Measurements from ENCODE around the gene DNAJB6.

Gene DNAJB6

GRCh38 chr7:157405501-157405900 is 68.7 kb downstream of the DNAJB6 start:
- H3K9me3 ChIP-seq (ENCODE audit: control insufficient read depth, low read length), result no peaks in the 10 kb centered on the region
- peak overlapping the region; percentile 31 for H3K4me2 ChIP-seq (ENCODE audit: low read length)
- no peak overlapping the region for H2AFZ ChIP-seq
- peaks cover 35% of the 10 kb centered on the region for H3K79me2 ChIP-seq
- peaks cover 13% of the 10 kb centered on the region for H3K4me1 ChIP-seq
- no peak for TF ChIP-seq CTCF (IDR thresholded peaks at IDR 0.05)
- H3K36me3 ChIP-seq (ENCODE audit: control insufficient read depth, insufficient read depth, low read length), result no peaks in the 10 kb centered on the region
- H3K4me3 ChIP-seq (ENCODE audit: low read depth, low read length), result no peak overlapping the region
- no peaks in the 10 kb centered on the region for H3K27me3 ChIP-seq (ENCODE audit: control insufficient read depth, insufficient read depth, low read length)
- peak overlapping the region; percentile 55 for H3K27ac ChIP-seq
- H3K9ac ChIP-seq, result no peak overlapping the region

GRCh38 chr7:157405914-157406810 is 69.4 kb downstream of the DNAJB6 start:
- no peak overlapping the region for H3K27ac ChIP-seq
- no peaks in the 10 kb centered on the region for H3K27me3 ChIP-seq (ENCODE audit: control insufficient read depth, insufficient read depth, low read length)
- H2AFZ ChIP-seq, result no peak overlapping the region
- no peak overlapping the region for H3K9ac ChIP-seq
- H3K4me1 ChIP-seq, result peaks cover 13% of the 10 kb centered on the region
- no peaks in the 10 kb centered on the region for H3K9me3 ChIP-seq (ENCODE audit: control insufficient read depth, low read length)
- H3K4me2 ChIP-seq (ENCODE audit: low read length), result no peak overlapping the region
- no peaks in the 10 kb centered on the region for H3K36me3 ChIP-seq (ENCODE audit: control insufficient read depth, insufficient read depth, low read length)
- no peak overlapping the region for H3K4me3 ChIP-seq (ENCODE audit: low read depth, low read length)
- H3K79me2 ChIP-seq, result peaks cover 33% of the 10 kb centered on the region
- peak; percentile 7 for TF ChIP-seq CTCF (IDR thresholded peaks at IDR 0.05)

- no peak overlapping the region for H3K27ac ChIP-seq
- H3K79me2 ChIP-seq, result peaks cover 27% of the 10 kb centered on the region
- no peak overlapping the region for H2AFZ ChIP-seq
- H3K4me3 ChIP-seq (ENCODE audit: low read depth, low read length), result no peak overlapping the region
- no peaks in the 10 kb centered on the region for H3K36me3 ChIP-seq (ENCODE audit: control insufficient read depth, insufficient read depth, low read length)
- no peak for TF ChIP-seq CTCF (IDR thresholded peaks at IDR 0.05)
- H3K4me1 ChIP-seq, result peaks cover 13% of the 10 kb centered on the region
- no peaks in the 10 kb centered on the region for H3K27me3 ChIP-seq (ENCODE audit: control insufficient read depth, insufficient read depth, low read length)
- H3K4me2 ChIP-seq (ENCODE audit: low read length), result no peak overlapping the region
- no peaks in the 10 kb centered on the region for H3K9me3 ChIP-seq (ENCODE audit: control insufficient read depth, low read length)
- H3K9ac ChIP-seq, result no peak overlapping the region
Measured at GRCh38 chr7:157406971-157407370, 70.2 kb downstream of the DNAJB6 start.

GRCh38 chr7:157407512-157408257 is 70.9 kb downstream of the DNAJB6 start:
- no peaks in the 10 kb centered on the region for H3K36me3 ChIP-seq (ENCODE audit: control insufficient read depth, insufficient read depth, low read length)
- peaks cover 13% of the 10 kb centered on the region for H3K4me1 ChIP-seq
- H3K27ac ChIP-seq, result no peak overlapping the region
- no peak overlapping the region for H2AFZ ChIP-seq
- no peak for TF ChIP-seq CTCF (IDR thresholded peaks at IDR 0.05)
- H3K9ac ChIP-seq, result no peak overlapping the region
- H3K4me2 ChIP-seq (ENCODE audit: low read length), result no peak overlapping the region
- H3K4me3 ChIP-seq (ENCODE audit: low read depth, low read length), result no peak overlapping the region
- no peaks in the 10 kb centered on the region for H3K9me3 ChIP-seq (ENCODE audit: control insufficient read depth, low read length)
- H3K27me3 ChIP-seq (ENCODE audit: control insufficient read depth, insufficient read depth, low read length), result no peaks in the 10 kb centered on the region
- H3K79me2 ChIP-seq, result peaks cover 27% of the 10 kb centered on the region

Data from parathyroid adenoma (tissue), 2 donors.